Measurements from ENCODE around the gene MS4A4E. TPM values are rescaled to one million over a fixed set of nuclear protein-coding genes. Genes with fewer than 3 reads are reported as not detected.
"Not testable (repeated sequence)": the region's sequence is repeated elsewhere in the genome, so short reads cannot be mapped to it uniquely, and the experiment has no call there.

The MS4A4E gene
- polyA plus RNA-seq, 1 donor (not counting 4 experiments of a cell fraction or from before 2014, with no cell fraction given), result not detected

DNA sequence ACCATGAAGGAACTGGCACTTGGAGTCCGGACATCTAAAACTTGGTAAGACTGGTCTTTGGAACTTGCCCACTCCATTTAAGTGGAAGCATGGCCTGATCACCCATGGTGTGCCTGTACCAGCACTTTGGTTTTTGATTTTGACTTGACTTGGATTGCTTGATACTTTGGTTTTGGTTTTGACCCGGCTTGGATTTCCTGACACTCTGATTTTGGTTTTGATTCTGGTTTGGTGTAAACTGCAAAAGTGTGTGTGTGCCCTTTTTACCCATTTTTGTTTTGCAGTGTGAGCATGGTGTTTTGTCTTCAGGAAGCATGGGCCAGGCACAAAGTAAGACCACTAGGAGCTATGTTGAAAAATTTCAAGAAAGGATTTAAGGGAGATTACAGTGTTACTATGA, 56.8 kb downstream of the MS4A4E start:
- FAIRE-seq; H3K4me3 ChIP-seq (ENCODE audit: control insufficient read depth in 2 of 3, extremely low read depth in 1 of 3, insufficient read depth in 2 of 3, low read depth in 1 of 3, low read length in 3 of 3); H3K79me2 ChIP-seq (ENCODE audit: control insufficient read depth, insufficient read depth, low read length); H3K9me1 ChIP-seq (ENCODE audit: control insufficient read depth, extremely low read depth, insufficient read depth, low read length); dilution Hi-C loops (cut with MboI; ENCODE audit: extremely low pct_ligation_motif_present, low sequenced_read_pairs); H3K9me3 ChIP-seq (ENCODE audit: control insufficient read depth, low read depth, low read length); H3K9ac ChIP-seq (ENCODE audit: control insufficient read depth, extremely low read depth, insufficient read depth, low read length); H3K27ac ChIP-seq (ENCODE audit: control insufficient read depth, insufficient read depth, low read length); H3K4me2 ChIP-seq (ENCODE audit: control insufficient read depth, extremely low read depth, insufficient read depth, low read depth, low read length); DNase-seq (ENCODE audit: low read depth, low spot score); H3K36me3 ChIP-seq (ENCODE audit: control insufficient read depth in 2 of 2, extremely low read depth in 1 of 2, insufficient read depth in 2 of 2, low read length in 2 of 2); H3K4me1 ChIP-seq (ENCODE audit: control insufficient read depth, extremely low read depth, insufficient read depth, low read length); H4K20me1 ChIP-seq (ENCODE audit: control insufficient read depth, extremely low read depth, insufficient read depth, low read length); H2AFZ ChIP-seq (ENCODE audit: control insufficient read depth, low read length); H3K27me3 ChIP-seq (ENCODE audit: control insufficient read depth, extremely low read depth, insufficient read depth, low read length): not testable (repeated sequence)

DNA sequence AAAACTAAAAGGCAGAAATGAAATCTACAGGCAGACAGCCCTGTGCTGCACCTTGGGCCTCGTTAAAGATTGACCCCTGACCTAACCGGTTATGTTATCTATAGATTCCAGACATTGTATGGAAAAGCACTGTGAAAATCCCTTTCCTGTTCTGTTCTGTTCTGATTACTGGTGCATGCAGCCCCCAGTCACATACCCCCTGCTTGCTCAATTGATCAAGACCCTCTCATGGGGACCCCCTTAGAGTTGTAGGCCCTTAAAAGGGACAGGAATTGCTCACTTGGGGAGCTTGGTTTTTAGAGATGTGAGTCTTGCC, 57.5 kb downstream of the MS4A4E start:
- H3K9me3 ChIP-seq (ENCODE audit: control insufficient read depth, low read depth, low read length); FAIRE-seq; H3K27me3 ChIP-seq (ENCODE audit: control insufficient read depth, extremely low read depth, insufficient read depth, low read length); H3K36me3 ChIP-seq (ENCODE audit: control insufficient read depth in 2 of 2, extremely low read depth in 1 of 2, insufficient read depth in 2 of 2, low read length in 2 of 2); H2AFZ ChIP-seq (ENCODE audit: control insufficient read depth, low read length); H3K9ac ChIP-seq (ENCODE audit: control insufficient read depth, extremely low read depth, insufficient read depth, low read length); H3K79me2 ChIP-seq (ENCODE audit: control insufficient read depth, insufficient read depth, low read length); H4K20me1 ChIP-seq (ENCODE audit: control insufficient read depth, extremely low read depth, insufficient read depth, low read length); H3K9me1 ChIP-seq (ENCODE audit: control insufficient read depth, extremely low read depth, insufficient read depth, low read length); H3K4me3 ChIP-seq (ENCODE audit: control insufficient read depth in 2 of 3, extremely low read depth in 1 of 3, insufficient read depth in 2 of 3, low read depth in 1 of 3, low read length in 3 of 3); DNase-seq (ENCODE audit: low read depth, low spot score); H3K4me2 ChIP-seq (ENCODE audit: control insufficient read depth, extremely low read depth, insufficient read depth, low read depth, low read length); H3K27ac ChIP-seq (ENCODE audit: control insufficient read depth, insufficient read depth, low read length); H3K4me1 ChIP-seq (ENCODE audit: control insufficient read depth, extremely low read depth, insufficient read depth, low read length); dilution Hi-C loops (cut with MboI; ENCODE audit: extremely low pct_ligation_motif_present, low sequenced_read_pairs): not testable (repeated sequence)

DNA sequence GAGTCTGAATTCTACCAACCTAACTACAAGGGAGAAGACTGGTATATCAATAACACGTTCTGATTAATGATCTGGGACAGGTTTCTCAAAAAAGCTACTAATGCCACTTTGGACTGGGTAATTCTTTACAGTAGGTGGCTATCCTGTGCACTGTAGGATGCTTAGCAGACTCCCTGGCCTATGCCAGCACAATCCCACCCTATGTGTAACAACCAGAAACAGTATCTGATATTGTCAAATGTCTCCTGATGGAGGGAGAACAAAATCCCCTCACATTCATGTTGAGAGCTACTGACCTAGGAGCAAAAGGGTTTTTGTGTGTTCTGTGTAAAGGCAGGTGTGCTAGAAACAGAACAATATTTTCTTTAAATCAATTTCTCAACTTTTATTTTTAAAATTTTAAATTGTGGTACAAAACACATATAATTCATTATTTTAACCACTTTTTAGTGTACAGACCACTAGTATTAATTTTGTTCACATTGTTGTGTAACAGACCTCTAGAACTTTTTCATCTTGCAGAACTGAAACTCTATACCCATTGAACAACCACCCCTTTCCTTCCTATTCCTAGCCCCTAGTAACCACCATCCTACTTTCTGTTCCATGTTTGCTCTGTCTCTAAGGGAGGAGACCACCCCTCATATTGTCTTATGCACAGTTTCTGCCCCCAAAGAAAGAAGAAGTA, 58.0 kb downstream of the MS4A4E start:
- no peak overlapping the region for H3K27ac ChIP-seq (ENCODE audit: control insufficient read depth, insufficient read depth, low read length)
- no peaks in the 10 kb centered on the region for H3K9me3 ChIP-seq (ENCODE audit: control insufficient read depth, low read depth, low read length)
- no peak overlapping the region for H3K4me3 ChIP-seq (ENCODE audit: control insufficient read depth in 2 of 3, extremely low read depth in 1 of 3, insufficient read depth in 2 of 3, low read depth in 1 of 3, low read length in 3 of 3)
- DNase-seq (ENCODE audit: low read depth, low spot score) (no peak), FAIRE-seq (no peak)
- H3K4me2 ChIP-seq (ENCODE audit: control insufficient read depth, extremely low read depth, insufficient read depth, low read depth, low read length), result no peak overlapping the region
- H2AFZ ChIP-seq (ENCODE audit: control insufficient read depth, low read length), result no peak overlapping the region
- H3K9me1 ChIP-seq (ENCODE audit: control insufficient read depth, extremely low read depth, insufficient read depth, low read length), result no peaks in the 10 kb centered on the region
- dilution Hi-C loops (cut with MboI; ENCODE audit: extremely low pct_ligation_motif_present, low sequenced_read_pairs), result no loop called here
- no peaks in the 10 kb centered on the region for H3K79me2 ChIP-seq (ENCODE audit: control insufficient read depth, insufficient read depth, low read length)
- no peaks in the 10 kb centered on the region for H3K27me3 ChIP-seq (ENCODE audit: control insufficient read depth, extremely low read depth, insufficient read depth, low read length)
- no peaks in the 10 kb centered on the region for H3K36me3 ChIP-seq (ENCODE audit: control insufficient read depth in 2 of 2, extremely low read depth in 1 of 2, insufficient read depth in 2 of 2, low read length in 2 of 2)
- H3K9ac ChIP-seq (ENCODE audit: control insufficient read depth, extremely low read depth, insufficient read depth, low read length), result no peak overlapping the region
- H4K20me1 ChIP-seq (ENCODE audit: control insufficient read depth, extremely low read depth, insufficient read depth, low read length), result no peaks in the 10 kb centered on the region
- no peaks in the 10 kb centered on the region for H3K4me1 ChIP-seq (ENCODE audit: control insufficient read depth, extremely low read depth, insufficient read depth, low read length)
- TF ChIP-seq, protein P1, sequence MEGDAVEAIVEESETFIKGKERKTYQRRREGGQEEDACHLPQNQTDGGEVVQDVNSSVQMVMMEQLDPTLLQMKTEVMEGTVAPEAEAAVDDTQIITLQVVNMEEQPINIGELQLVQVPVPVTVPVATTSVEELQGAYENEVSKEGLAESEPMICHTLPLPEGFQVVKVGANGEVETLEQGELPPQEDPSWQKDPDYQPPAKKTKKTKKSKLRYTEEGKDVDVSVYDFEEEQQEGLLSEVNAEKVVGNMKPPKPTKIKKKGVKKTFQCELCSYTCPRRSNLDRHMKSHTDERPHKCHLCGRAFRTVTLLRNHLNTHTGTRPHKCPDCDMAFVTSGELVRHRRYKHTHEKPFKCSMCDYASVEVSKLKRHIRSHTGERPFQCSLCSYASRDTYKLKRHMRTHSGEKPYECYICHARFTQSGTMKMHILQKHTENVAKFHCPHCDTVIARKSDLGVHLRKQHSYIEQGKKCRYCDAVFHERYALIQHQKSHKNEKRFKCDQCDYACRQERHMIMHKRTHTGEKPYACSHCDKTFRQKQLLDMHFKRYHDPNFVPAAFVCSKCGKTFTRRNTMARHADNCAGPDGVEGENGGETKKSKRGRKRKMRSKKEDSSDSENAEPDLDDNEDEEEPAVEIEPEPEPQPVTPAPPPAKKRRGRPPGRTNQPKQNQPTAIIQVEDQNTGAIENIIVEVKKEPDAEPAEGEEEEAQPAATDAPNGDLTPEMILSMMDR (optimal IDR thresholded peaks at IDR 0.05 in 1 of 3, IDR thresholded peaks at IDR 0.05 in 1 of 3, conservative IDR thresholded peaks at IDR 0.05 in 1 of 3; ENCODE audit: extremely low read depth in 1 of 3, insufficient read depth in 2 of 3, low read length in 3 of 3), result no peak
- TF ChIP-seq EZH2 (IDR thresholded peaks at IDR 0.05; ENCODE audit: low read length), result no peak
